Omental fat pad (tissue), 4 donors: ENCODE measurements around the gene TBXAS1. TPM values are rescaled to one million over a fixed set of nuclear protein-coding genes. Genes with fewer than 3 reads are reported as not detected.

Experiments used
- ATAC-seq: fragments of 150-250 bp; one replicate; pipeline ENCODE4 v1.9.1; 2016; ENCODE audit warnings: mild to moderate bottlenecking, moderate library complexity; ENCODE audit not compliant: low FRiP score
- DNase-seq: peaks from one replicate; pipeline ENCODE4 v3.0.0-alpha.2; 2019; ENCODE audit warnings: low spot score
- total RNA-seq, 4 donors: library from RNA; depleted of rRNA; stranded (reverse); fragments of >200 nt; gene quantifications; one replicate each; pipeline ENCODE4 v1.1.0, GENCODE V29; 2016
- TF ChIP-seq, protein P1 (sequence below), 3 donors: fragments of 450-650 bp; IDR thresholded peaks; one replicate each; pipeline ENCODE4 v1.5.1; 2016 to 2017; ENCODE audit warnings: antibody characterized with exemption in 3 of 3, mild to moderate bottlenecking in 3 of 3, moderate library complexity in 2 of 3

TBXAS1 gene
- total RNA-seq, 4 donors from 2014 or later = 22.2 to 63.4 (median 48.6) TPM

DNA sequence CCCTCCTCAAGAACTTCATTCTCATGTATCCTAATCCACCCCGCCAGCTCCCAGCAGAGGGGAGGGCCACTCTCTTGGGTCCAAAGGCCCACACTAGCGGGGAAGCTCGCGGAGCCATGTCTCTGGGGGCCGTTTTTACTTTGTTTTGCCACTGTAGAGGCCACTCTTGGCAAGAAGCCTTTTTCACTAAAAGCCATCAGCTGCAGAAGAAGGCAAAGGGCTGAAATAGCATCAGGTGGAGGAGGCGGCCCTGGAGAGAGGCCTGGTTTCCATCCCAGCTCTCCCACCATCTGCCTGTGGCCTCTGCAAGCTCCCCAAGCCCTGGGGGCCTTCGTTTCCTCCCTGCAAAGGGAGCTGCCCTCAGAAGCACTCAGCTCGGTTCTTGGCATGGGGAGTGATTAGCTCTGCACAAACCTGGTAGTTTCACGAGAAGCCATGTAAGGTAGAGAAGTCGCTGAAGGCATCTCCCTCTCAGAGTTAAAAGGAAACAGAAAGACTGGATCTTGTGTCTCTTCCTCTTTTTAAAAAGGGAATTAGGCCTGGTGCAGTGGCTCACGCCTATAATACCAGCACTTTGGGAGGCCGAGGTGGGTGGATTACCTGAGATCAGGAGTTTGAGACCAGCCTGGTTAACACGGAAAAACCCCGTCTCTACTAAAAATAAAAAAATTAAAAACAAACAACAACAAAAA lies 163.4 kb downstream of the TBXAS1 start:
- ATAC-seq (no peak), DNase-seq (no peak)
- TF ChIP-seq, protein P1, sequence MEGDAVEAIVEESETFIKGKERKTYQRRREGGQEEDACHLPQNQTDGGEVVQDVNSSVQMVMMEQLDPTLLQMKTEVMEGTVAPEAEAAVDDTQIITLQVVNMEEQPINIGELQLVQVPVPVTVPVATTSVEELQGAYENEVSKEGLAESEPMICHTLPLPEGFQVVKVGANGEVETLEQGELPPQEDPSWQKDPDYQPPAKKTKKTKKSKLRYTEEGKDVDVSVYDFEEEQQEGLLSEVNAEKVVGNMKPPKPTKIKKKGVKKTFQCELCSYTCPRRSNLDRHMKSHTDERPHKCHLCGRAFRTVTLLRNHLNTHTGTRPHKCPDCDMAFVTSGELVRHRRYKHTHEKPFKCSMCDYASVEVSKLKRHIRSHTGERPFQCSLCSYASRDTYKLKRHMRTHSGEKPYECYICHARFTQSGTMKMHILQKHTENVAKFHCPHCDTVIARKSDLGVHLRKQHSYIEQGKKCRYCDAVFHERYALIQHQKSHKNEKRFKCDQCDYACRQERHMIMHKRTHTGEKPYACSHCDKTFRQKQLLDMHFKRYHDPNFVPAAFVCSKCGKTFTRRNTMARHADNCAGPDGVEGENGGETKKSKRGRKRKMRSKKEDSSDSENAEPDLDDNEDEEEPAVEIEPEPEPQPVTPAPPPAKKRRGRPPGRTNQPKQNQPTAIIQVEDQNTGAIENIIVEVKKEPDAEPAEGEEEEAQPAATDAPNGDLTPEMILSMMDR (IDR thresholded peaks at IDR 0.05) = no peak

DNA sequence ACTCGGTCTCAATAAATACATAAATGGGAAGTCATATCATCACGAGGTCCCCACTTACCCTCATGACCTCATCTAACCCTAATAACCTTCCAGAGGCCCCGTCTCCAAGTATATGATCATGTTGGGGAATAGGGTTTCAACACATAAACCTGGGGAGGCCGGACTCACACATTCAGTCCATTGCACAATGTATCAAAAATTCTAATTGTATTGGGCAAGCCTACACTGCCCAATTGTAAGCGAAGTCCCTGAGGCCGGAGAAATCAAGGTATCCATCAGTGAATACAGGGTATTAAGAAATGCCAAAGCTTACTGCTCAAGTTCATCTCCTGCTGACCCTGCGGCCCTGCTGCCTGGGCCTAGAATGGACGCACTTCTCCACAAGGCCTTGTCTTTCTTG lies 164.1 kb downstream of the TBXAS1 start:
- DNase-seq = no peak

DNA sequence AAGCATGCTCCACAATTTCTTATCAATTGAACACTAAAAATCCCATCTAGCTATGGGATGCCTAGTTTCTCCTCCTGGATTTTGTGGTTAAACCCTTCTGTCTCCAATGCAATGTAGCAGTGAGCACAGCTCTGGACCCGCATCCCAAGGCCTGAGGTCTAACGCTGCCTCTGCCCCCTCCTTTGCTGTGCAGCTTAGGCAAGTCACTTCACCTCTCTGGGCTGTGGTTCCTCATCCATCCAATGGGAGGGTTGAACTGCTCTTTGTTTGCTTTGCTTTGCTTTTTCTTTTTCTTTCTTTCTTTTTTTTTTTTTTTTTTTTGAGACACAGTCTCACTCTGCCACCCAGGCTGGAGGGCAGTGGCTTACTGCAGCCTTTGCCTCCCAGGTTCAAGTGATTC lies 164.5 kb downstream of the TBXAS1 start:
- ATAC-seq (no peak), DNase-seq (no peak)
- TF ChIP-seq, protein P1 (IDR thresholded peaks at IDR 0.05) = no peak

More for the DNA sequence above, 164.1 kb downstream of the TBXAS1 start:
- TF ChIP-seq, protein P1 (IDR thresholded peaks at IDR 0.05) = no peak
- no peak for ATAC-seq

DNA sequence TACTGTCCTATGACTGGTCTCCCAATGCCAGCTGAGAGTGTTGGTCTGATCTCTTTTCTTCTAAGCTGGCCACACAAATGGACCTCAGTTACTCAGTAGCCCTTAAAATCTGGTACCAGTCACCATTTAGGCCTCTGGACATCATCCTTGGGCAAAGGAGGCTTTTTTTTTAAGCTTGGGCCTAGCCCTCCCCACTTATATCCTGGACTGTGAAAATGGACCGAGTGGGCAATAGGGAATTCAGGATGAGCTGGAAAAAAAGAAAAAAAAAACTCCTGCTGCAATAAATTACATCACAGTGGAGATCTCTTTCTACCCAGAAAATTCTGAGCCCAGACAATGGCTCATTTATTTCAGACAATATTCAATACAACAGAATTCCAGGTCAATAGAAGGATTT lies 165.3 kb downstream of the TBXAS1 start:
- DNase-seq = no peak
- TF ChIP-seq, protein P1 (IDR thresholded peaks at IDR 0.05) = no peak
- ATAC-seq = no peak

DNA sequence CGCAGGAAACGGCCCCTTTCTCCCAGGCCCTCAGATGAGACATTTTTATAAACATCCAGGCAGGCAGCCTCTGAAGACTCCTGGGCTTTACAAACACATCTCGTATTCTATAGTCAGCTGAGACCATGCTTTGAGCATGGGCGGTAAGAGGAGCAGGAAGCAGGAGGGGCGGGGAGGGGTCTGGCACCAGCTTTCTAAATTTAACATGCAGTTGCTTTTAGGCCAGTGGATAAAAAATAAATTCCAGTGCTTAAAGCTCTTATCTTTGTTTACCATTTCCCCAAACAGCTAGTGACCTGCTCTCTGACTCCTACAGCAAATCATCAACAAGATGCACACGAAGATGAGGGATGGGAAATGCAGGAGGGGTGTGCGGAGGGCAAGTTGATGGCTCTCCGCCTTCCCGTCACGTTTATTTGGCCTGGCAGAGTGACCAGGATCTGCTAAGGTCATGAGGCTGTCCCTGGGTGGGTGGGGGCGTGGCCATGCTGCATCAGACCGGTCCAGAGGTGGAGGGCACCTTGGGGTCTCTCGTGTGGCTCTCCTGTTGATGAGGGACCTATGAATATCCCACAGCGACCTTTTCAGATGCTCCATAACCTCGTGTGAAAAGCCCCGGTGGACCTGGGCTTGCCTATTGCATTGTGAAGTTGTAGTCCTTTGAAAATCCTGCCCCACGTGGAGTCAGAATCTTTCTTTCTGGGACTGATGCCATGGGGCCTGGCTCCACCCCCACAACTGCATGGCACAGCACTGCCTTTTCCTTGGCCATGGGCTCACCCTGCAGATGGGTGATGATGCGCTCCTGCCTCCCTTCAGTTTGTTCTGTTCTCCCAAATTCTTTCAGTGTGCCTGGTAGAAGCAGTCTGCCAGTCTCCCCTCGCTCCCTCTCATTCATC lies 166.2 kb downstream of the TBXAS1 start:
- DNase-seq = no peak
- no peak for ATAC-seq

DNA sequence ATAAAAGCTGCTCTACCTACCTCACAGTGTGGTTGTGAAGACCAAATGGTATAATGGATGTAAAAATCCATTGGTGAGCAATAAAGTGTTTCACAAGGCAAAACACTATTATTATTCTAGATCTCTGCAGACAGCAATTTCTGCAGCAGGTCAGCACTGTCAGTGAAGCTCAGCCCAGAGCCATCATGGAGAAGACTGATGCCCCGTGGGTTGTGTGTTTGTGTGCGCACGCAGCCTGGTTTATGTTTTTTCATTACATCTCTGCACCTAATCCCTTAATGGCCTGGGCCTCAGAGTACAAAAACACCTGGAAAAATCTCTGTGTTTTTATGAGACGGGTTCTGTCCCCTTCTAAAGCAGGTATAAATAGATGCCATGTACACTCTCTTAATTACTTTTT lies 169.5 kb downstream of the TBXAS1 start:
- ATAC-seq (no peak), DNase-seq (no peak)
- TF ChIP-seq, protein P1 (IDR thresholded peaks at IDR 0.05) = no peak

More for the DNA sequence above, 166.2 kb downstream of the TBXAS1 start:
- TF ChIP-seq, protein P1 (IDR thresholded peaks at IDR 0.05) = no peak
